GM23338 (cell line): ENCODE measurements around the gene CHRNB2. TPM values are rescaled to one million over a fixed set of nuclear protein-coding genes. Genes with fewer than 3 reads are reported as not detected.

Experiments used
- ATAC-seq: fragments of 200-7000 bp; cut with Tn5 transposase; 3 replicates; pipeline ENCODE4 v1.9.1; 2020
- DNase-seq: peaks from one replicate; pipeline ENCODE4 v3.0.0-alpha.2; 2015; ENCODE audit warnings: low spot score
- H2AFZ ChIP-seq: fragments of 200-600 bp; sonication (generic); 2 replicates; pipeline ENCODE4 v1.8.0; 2016; ENCODE audit warnings: antibody characterized with exemption, mild to moderate bottlenecking, moderate library complexity
- H3F3A ChIP-seq: fragments of 200-600 bp; sonication (generic); replicated peaks from 2 replicates; pipeline ENCODE4 v1.8.0; 2017; ENCODE audit warnings: antibody characterized with exemption, mixed run types, low read depth
- H3K27ac ChIP-seq: fragments of 200-600 bp; sonication (generic); 2 replicates; pipeline ENCODE4 v1.6.1; 2016; ENCODE audit warnings: low read depth
- H3K27me3 ChIP-seq: fragments of 200-600 bp; sonication (generic); 2 replicates; pipeline ENCODE4 v1.8.0; 2016; ENCODE audit warnings: mild to moderate bottlenecking, mixed run types, moderate library complexity; ENCODE audit not compliant: insufficient read depth
- H3K36me3 ChIP-seq: fragments of 200-600 bp; sonication (generic); 2 replicates; pipeline ENCODE4 v1.8.0; 2016; ENCODE audit warnings: mild to moderate bottlenecking; ENCODE audit not compliant: insufficient read depth
- H3K4me1 ChIP-seq: fragments of 200-600 bp; sonication (generic); 2 replicates; pipeline ENCODE4 v1.8.0; 2016; ENCODE audit warnings: mild to moderate bottlenecking, moderate library complexity; ENCODE audit not compliant: insufficient read depth
- H3K4me2 ChIP-seq: fragments of 200-600 bp; sonication (generic); 2 replicates; pipeline ENCODE4 v1.7.1; 2017; ENCODE audit warnings: mixed run types
- H3K4me3 ChIP-seq: fragments of 200-600 bp; sonication (generic); 2 replicates; pipeline ENCODE4 v1.6.1; 2016; ENCODE audit warnings: mixed run types
- H3K79me2 ChIP-seq: fragments of 200-600 bp; sonication (generic); replicated peaks from 2 replicates; pipeline ENCODE4 v1.8.0; 2017; ENCODE audit warnings: mild to moderate bottlenecking; ENCODE audit not compliant: insufficient read depth
- H3K9me2 ChIP-seq: fragments of 200-600 bp; sonication (generic); 2 replicates; pipeline ENCODE4 v1.8.0; 2017; ENCODE audit not compliant: insufficient read depth
- H4K20me1 ChIP-seq: fragments of 200-600 bp; sonication (generic); replicated peaks from 2 replicates; pipeline ENCODE4 v1.8.0; 2017; ENCODE audit warnings: mild to moderate bottlenecking; ENCODE audit not compliant: insufficient read depth
- H3K27ac Mint-ChIP-seq: 2 replicates; pipeline ENCODE4 v1.8.0; 2020; ENCODE audit warnings: inconsistent platforms, mild to moderate bottlenecking, moderate library complexity, mixed read lengths
- H3K27me3 Mint-ChIP-seq: 3 replicates; pipeline ENCODE4 v1.8.0; 2022; ENCODE audit warnings: low read depth, mild to moderate bottlenecking, moderate library complexity, mixed read lengths, inconsistent platforms; ENCODE audit not compliant: insufficient read depth, poor library complexity
- H3K36me3 Mint-ChIP-seq: 3 replicates; pipeline ENCODE4 v1.8.0; 2021; ENCODE audit warnings: low read depth, mild to moderate bottlenecking, inconsistent platforms, moderate library complexity, mixed read lengths
- H3K4me1 Mint-ChIP-seq: 3 replicates; pipeline ENCODE4 v1.8.0; 2020; ENCODE audit warnings: mild to moderate bottlenecking, inconsistent platforms, mixed read lengths
- H3K4me3 Mint-ChIP-seq: 3 replicates; pipeline ENCODE4 v1.8.0; 2021; ENCODE audit warnings: moderate library complexity, mild to moderate bottlenecking, inconsistent platforms, mixed read lengths
- H3K9me3 Mint-ChIP-seq: 3 replicates; pipeline ENCODE4 v1.8.0; 2020; ENCODE audit warnings: moderate library complexity, mild to moderate bottlenecking, inconsistent platforms, mixed read lengths
- CREB1 ChIP-seq: fragments of 250-450 bp; sonication (Bioruptor Pico); IDR thresholded peaks from 2 replicates; pipeline ENCODE4 v1.5.0; 2020; ENCODE audit warnings: low read depth, mild to moderate bottlenecking, moderate library complexity
- EZH2 ChIP-seq: fragments of 200-600 bp; sonication (generic); IDR thresholded peaks from one replicate; pipeline ENCODE4 v1.8.0; 2017; ENCODE audit warnings: antibody characterized with exemption, mild to moderate bottlenecking, low read depth; ENCODE audit not compliant: unreplicated experiment
- EZH2phosphoT487 ChIP-seq: fragments of 200-600 bp; sonication (generic); IDR thresholded peaks from one replicate; pipeline ENCODE4 v1.8.1; 2018; ENCODE audit warnings: antibody characterized with exemption; ENCODE audit not compliant: unreplicated experiment
- NANOG ChIP-seq: IDR thresholded peaks from 2 replicates; pipeline ENCODE4 v1.6.1; 2016; ENCODE audit warnings: antibody characterized with exemption, borderline replicate concordance
- POLR2AphosphoS5 ChIP-seq: IDR thresholded peaks from 2 replicates; pipeline ENCODE4 v1.6.1; 2016; ENCODE audit warnings: antibody characterized with exemption, low read depth
- STAT1 ChIP-seq: IDR thresholded peaks from one replicate; pipeline ENCODE4 v1.6.1; 2016; ENCODE audit warnings: antibody characterized with exemption; ENCODE audit not compliant: unreplicated experiment
- ZNF114 ChIP-seq: fragments of 250-450 bp; sonication (Bioruptor Pico); IDR thresholded peaks from 2 replicates; pipeline ENCODE4 v1.5.0; 2020; ENCODE audit warnings: mild to moderate bottlenecking, moderate library complexity
- polyA plus RNA-seq: library from polyadenylated mRNA; unstranded; fragments of >200 nt; fragmentation: Nextera tagmentation; extraction: Ambion mirVana; gene quantifications from 2 replicates; pipeline ENCODE4 v1.2.1, GENCODE V29; 2016
- total RNA-seq: library from RNA; depleted of rRNA; stranded (reverse); fragments of >200 nt; shearing (Covaris generic); gene quantifications from 2 replicates; pipeline ENCODE4 v1.2.3, GENCODE V29; 2014
- TF ChIP-seq, protein P1 (sequence below), 2 experiments: fragments of 200-600 bp in 1 of 2; sonication (generic) in 1 of 2; conservative IDR thresholded peaks; 2 replicates each; pipeline versions ENCODE4 v1.5.1 to v1.6.1; 2016 to 2017; ENCODE audit warnings: antibody characterized with exemption in 2 of 2, low read depth in 2 of 2, mild to moderate bottlenecking in 2 of 2, moderate library complexity in 1 of 2
- TF ChIP-seq, protein P2 (sequence below): IDR thresholded peaks from 2 replicates; pipeline ENCODE4 v1.6.1; 2016; ENCODE audit warnings: antibody characterized with exemption
- TF ChIP-seq, protein P3 (sequence below): fragments of 250-450 bp; sonication (Bioruptor Pico); IDR thresholded peaks from 2 replicates; pipeline ENCODE4 v1.5.0; 2020; ENCODE audit warnings: mild to moderate bottlenecking, moderate library complexity

CHRNB2 gene
- total and polyA plus RNA-seq, 2 experiments from 2014 or later: 0.73 to 3.6 TPM

DNA sequence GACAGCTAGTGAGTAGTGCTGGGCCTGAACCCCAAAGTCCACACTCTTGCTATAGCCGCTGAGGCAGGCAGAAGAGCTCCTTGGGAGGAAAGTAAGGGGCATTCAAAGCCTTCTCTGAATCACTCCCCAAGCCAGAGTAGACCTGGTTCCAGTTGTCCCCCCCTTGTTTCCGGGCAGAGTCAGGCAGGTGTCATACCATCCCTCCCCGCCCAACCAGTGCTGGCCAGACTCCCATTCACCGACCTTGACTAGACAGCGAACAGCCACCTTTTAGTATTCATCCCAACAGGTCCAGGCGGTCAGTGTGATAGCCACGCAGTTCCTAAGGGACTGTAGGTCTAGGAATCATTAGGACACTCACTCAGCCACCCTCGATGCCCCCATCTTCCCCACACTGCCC lies 11.8 kb downstream of the CHRNB2 start:
- no peaks in the 10 kb centered on the region for H3K9me3 Mint-ChIP-seq
- H3K79me2 ChIP-seq: no peaks in the 10 kb centered on the region
- no peak for TF ChIP-seq CREB1
- no peak for TF ChIP-seq EZH2phosphoT487
- no peak for TF ChIP-seq POLR2AphosphoS5
- no peak for TF ChIP-seq ZNF114
- TF ChIP-seq EZH2: no peak
- no peaks in the 10 kb centered on the region for H3K27me3 ChIP-seq
- no peak for DNase-seq
- H3K27me3 Mint-ChIP-seq: peaks cover 16% of the 10 kb centered on the region
- ATAC-seq: no peak
- peaks cover 12% of the 10 kb centered on the region for H3K4me1 Mint-ChIP-seq
- H3K27ac ChIP-seq: no peak overlapping the region
- H3K36me3 ChIP-seq: peaks cover 23% of the 10 kb centered on the region
- H3K36me3 Mint-ChIP-seq: peaks cover 64% of the 10 kb centered on the region
- no peak overlapping the region for H3K4me3 ChIP-seq
- H3K4me2 ChIP-seq: no peak overlapping the region
- peaks cover 12% of the 10 kb centered on the region; the same call in 1 of the 2 replicates for H4K20me1 ChIP-seq
- 0 out of 2 replicates have a peak, but pooled peaks cover 3% of the 10 kb centered on the region for H3F3A ChIP-seq
- no peak overlapping the region for H3K4me3 Mint-ChIP-seq
- H2AFZ ChIP-seq: no peak overlapping the region
- no peaks in the 10 kb centered on the region for H3K9me2 ChIP-seq
- H3K4me1 ChIP-seq: no peaks in the 10 kb centered on the region
- no peak overlapping the region for H3K27ac Mint-ChIP-seq

DNA sequence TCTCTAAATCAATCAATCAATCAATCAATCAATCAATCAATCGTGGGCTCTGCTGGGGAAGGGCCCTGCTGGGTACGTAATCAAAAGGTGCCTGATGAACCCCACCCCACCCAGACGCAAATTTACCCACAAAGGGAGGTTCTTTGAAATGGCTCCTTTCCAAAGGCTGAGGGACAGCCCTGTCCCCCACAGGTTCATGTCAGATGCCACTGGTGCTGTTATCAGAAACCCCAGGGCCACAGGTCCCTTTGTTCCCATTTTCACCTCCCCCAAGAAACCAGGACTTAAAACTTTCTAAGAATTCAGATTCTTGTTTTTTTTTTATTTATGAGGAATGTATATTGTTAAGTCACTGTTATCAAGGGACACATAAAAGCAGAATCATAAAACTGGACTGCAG lies 14.2 kb downstream of the CHRNB2 start:
- no peak overlapping the region for H3K27ac Mint-ChIP-seq
- DNase-seq (no peak), ATAC-seq (no peak)
- H3K9me2 ChIP-seq: no peaks in the 10 kb centered on the region
- no peaks in the 10 kb centered on the region for H3K9me3 Mint-ChIP-seq
- H3K79me2 ChIP-seq: no peaks in the 10 kb centered on the region
- no peaks in the 10 kb centered on the region; the same call in 2 of the 3 replicates for H3K4me1 Mint-ChIP-seq
- no peaks in the 10 kb centered on the region for H3K4me1 ChIP-seq
- H3K36me3 ChIP-seq: peaks cover 47% of the 10 kb centered on the region
- no peaks in the 10 kb centered on the region for H3K27me3 ChIP-seq
- H3F3A ChIP-seq: 0 out of 2 replicates have a peak, but pooled peaks cover 3% of the 10 kb centered on the region
- H3K4me3 ChIP-seq: no peak overlapping the region
- no peak overlapping the region for H3K4me2 ChIP-seq
- peaks cover 13% of the 10 kb centered on the region for H4K20me1 ChIP-seq
- H3K36me3 Mint-ChIP-seq: peaks cover 84% of the 10 kb centered on the region
- H3K27me3 Mint-ChIP-seq: peaks cover 10% of the 10 kb centered on the region
- no peak overlapping the region for H2AFZ ChIP-seq
- H3K27ac ChIP-seq: no peak overlapping the region
- H3K4me3 Mint-ChIP-seq: no peak overlapping the region
- no peak for TF ChIP-seq POLR2AphosphoS5
- TF ChIP-seq, protein P1, sequence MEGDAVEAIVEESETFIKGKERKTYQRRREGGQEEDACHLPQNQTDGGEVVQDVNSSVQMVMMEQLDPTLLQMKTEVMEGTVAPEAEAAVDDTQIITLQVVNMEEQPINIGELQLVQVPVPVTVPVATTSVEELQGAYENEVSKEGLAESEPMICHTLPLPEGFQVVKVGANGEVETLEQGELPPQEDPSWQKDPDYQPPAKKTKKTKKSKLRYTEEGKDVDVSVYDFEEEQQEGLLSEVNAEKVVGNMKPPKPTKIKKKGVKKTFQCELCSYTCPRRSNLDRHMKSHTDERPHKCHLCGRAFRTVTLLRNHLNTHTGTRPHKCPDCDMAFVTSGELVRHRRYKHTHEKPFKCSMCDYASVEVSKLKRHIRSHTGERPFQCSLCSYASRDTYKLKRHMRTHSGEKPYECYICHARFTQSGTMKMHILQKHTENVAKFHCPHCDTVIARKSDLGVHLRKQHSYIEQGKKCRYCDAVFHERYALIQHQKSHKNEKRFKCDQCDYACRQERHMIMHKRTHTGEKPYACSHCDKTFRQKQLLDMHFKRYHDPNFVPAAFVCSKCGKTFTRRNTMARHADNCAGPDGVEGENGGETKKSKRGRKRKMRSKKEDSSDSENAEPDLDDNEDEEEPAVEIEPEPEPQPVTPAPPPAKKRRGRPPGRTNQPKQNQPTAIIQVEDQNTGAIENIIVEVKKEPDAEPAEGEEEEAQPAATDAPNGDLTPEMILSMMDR (conservative IDR thresholded peaks at IDR 0.05; ENCODE audit: low read depth in 2 of 2): no peak
- TF ChIP-seq, protein P2, sequence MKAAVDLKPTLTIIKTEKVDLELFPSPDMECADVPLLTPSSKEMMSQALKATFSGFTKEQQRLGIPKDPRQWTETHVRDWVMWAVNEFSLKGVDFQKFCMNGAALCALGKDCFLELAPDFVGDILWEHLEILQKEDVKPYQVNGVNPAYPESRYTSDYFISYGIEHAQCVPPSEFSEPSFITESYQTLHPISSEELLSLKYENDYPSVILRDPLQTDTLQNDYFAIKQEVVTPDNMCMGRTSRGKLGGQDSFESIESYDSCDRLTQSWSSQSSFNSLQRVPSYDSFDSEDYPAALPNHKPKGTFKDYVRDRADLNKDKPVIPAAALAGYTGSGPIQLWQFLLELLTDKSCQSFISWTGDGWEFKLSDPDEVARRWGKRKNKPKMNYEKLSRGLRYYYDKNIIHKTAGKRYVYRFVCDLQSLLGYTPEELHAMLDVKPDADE: no peak
- no peak for TF ChIP-seq STAT1
- TF ChIP-seq CREB1: no peak
- TF ChIP-seq, protein P3, sequence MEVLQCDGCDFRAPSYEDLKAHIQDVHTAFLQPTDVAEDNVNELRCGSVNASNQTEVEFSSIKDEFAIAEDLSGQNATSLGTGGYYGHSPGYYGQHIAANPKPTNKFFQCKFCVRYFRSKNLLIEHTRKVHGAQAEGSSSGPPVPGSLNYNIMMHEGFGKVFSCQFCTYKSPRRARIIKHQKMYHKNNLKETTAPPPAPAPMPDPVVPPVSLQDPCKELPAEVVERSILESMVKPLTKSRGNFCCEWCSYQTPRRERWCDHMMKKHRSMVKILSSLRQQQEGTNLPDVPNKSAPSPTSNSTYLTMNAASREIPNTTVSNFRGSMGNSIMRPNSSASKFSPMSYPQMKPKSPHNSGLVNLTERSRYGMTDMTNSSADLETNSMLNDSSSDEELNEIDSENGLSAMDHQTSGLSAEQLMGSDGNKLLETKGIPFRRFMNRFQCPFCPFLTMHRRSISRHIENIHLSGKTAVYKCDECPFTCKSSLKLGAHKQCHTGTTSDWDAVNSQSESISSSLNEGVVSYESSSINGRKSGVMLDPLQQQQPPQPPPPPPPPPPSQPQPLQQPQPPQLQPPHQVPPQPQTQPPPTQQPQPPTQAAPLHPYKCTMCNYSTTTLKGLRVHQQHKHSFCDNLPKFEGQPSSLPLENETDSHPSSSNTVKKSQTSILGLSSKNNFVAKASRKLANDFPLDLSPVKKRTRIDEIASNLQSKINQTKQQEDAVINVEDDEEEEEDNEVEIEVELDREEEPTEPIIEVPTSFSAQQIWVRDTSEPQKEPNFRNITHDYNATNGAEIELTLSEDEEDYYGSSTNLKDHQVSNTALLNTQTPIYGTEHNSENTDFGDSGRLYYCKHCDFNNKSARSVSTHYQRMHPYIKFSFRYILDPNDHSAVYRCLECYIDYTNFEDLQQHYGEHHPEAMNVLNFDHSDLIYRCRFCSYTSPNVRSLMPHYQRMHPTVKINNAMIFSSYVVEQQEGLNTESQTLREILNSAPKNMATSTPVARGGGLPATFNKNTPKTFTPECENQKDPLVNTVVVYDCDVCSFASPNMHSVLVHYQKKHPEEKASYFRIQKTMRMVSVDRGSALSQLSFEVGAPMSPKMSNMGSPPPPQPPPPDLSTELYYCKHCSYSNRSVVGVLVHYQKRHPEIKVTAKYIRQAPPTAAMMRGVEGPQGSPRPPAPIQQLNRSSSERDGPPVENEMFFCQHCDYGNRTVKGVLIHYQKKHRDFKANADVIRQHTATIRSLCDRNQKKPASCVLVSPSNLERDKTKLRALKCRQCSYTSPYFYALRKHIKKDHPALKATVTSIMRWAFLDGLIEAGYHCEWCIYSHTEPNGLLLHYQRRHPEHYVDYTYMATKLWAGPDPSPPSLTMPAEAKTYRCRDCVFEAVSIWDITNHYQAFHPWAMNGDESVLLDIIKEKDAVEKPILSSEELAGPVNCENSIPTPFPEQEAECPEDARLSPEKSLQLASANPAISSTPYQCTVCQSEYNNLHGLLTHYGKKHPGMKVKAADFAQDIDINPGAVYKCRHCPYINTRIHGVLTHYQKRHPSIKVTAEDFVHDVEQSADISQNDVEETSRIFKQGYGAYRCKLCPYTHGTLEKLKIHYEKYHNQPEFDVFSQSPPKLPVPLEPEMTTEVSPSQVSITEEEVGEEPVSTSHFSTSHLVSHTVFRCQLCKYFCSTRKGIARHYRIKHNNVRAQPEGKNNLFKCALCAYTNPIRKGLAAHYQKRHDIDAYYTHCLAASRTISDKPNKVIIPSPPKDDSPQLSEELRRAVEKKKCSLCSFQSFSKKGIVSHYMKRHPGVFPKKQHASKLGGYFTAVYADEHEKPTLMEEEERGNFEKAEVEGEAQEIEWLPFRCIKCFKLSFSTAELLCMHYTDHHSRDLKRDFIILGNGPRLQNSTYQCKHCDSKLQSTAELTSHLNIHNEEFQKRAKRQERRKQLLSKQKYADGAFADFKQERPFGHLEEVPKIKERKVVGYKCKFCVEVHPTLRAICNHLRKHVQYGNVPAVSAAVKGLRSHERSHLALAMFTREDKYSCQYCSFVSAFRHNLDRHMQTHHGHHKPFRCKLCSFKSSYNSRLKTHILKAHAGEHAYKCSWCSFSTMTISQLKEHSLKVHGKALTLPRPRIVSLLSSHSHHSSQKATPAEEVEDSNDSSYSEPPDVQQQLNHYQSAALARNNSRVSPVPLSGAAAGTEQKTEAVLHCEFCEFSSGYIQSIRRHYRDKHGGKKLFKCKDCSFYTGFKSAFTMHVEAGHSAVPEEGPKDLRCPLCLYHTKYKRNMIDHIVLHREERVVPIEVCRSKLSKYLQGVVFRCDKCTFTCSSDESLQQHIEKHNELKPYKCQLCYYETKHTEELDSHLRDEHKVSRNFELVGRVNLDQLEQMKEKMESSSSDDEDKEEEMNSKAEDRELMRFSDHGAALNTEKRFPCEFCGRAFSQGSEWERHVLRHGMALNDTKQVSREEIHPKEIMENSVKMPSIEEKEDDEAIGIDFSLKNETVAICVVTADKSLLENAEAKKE (CRISPR knock-in tag): no peak
- TF ChIP-seq EZH2: no peak
- no peak for TF ChIP-seq NANOG
- no peak for TF ChIP-seq ZNF114
